GM18508 (cell line): ENCODE measurements around the gene EFS.

ENCODE experiments used
- ATAC-seq: cut with Tn5 transposase; IDR thresholded peaks from one replicate; pipeline ENCODE4 v1.9.1; 2021; ENCODE audit warnings: moderate number of reproducible peaks; ENCODE audit not compliant: insufficient read depth, unreplicated experiment

The EFS gene, protein sequence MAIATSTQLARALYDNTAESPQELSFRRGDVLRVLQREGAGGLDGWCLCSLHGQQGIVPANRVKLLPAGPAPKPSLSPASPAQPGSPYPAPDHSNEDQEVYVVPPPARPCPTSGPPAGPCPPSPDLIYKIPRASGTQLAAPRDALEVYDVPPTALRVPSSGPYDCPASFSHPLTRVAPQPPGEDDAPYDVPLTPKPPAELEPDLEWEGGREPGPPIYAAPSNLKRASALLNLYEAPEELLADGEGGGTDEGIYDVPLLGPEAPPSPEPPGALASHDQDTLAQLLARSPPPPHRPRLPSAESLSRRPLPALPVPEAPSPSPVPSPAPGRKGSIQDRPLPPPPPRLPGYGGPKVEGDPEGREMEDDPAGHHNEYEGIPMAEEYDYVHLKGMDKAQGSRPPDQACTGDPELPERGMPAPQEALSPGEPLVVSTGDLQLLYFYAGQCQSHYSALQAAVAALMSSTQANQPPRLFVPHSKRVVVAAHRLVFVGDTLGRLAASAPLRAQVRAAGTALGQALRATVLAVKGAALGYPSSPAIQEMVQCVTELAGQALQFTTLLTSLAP

DNA sequence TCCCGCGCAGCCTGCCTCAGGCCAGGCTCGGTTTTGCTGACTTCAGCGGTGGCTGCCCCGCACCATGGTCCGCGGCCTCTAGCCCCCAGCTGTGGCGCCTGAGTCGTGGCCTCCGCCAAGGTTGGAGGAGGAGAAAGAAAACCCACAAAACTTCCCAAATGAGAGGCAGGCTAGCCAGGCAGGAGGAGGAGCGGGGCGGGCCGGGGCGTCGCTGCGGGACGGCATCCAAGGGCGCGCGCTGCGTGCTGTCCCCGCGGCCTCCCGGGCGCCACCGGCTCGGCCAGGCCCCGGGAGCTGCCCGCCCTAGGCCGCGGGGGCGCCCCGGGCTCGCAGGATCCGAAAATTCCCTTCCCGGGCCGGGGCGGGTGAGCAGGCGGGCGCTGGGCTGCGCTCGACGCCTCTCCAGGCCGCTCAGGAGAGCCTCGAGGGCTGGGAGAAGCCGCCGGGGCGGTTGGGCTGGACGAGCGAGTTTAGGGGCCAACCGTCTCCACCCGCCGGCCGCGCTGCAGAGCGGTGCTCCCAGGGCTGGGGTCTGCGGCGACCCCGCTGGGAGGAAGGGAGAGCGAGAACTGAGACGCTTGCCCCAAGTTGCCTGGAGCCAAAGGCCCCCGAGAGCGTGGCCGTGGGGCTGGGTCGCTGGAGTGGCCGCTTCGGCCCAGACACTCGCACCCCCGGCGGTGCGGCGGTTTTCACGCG, at the start of gene EFS:
EFS (minus strand) TSS at position 137 of the 696 bp plus-strand sequence. CDS start 147 bp downstream, outside the sequence.
- ATAC-seq = no peak

DNA sequence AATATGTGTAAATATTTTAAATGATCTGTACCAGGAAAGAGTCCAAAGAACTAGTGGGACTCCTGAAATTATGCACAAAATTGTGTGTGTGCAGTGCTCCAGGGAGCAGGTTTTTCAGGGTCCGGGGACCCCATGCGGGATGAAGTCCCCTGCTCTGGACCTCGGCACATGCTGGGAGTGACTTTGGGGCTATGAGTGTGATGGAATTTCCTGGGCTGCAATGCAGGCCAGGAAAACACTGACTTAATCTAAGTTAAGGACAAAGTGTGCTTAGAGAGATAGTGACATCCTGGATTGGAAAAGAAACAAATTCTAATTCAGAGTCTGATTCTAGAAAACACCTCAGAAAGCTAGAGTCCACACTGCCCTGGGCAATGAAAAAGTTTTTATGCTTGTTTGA, 49.3 kb upstream of the EFS start:
- ATAC-seq = no peak

DNA sequence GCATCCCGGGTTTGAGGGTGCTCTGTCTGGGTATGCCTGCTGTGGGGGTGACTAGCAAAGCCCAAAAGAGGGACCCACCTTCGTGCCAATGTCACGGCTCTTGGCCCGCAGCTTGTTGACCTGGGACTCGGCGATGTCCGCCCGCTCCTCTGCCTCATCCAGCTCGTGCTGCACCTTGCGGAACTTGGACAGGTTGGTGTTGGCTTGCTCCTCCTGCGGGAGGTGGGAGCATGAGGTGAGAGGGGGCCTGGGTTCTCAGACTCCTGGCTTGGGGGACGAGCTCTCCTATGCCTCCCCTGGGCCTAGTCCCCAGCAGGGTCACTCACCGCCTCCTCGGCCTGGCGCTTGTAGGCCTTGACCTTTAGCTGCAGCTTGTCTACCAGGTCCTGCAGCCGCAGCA, 48.7 kb upstream of the EFS start:
- no peak for ATAC-seq

GRCh38 chr14:23411563-23412525, 46.9 kb upstream of the EFS start:
- ATAC-seq = no peak

- ATAC-seq = no peak
Measured at GRCh38 chr14:23409966-23410635, 45.1 kb upstream of the EFS start.

DNA sequence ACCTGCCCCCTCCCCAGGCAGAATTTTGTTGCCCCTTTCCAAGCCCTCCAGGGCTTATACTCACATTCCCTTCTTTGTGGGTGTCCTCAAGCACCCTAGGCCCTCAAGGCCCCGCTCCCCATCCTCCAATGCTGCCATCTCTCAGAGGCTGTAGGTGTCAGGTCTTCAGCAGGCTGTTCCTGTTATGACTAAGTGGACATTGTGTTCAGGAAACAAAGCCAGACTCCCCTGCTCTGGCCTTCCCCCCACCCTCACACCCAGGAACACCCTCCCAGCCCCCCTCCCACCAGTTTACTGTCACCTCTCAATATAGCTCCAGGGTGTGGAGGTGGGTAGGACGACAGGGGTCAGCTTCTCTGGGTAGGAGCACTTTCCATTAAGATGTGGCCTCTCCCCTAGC, 44.5 kb upstream of the EFS start:
- no peak for ATAC-seq

DNA sequence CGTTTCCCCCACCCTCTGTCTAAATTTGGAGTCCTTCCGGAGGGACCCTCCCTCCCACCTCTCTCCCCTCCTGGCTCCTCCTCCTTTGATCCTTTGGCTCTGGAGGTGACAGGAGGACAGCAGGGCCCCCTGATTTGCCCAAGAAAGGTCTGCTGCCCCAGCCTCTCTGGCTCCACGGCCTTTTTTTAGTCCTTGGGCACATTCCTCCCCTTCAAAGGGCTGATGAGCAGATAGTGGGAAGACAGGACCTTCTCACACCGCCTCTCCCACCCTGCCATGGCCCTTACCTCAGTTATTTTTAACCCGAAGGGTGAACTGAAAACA, 43.3 kb upstream of the EFS start:
- ATAC-seq = no peak

GRCh38 chr14:23407516-23408306, 42.7 kb upstream of the EFS start, which contains the start of gene MYH6:
Gene MYH6 (minus strand): TSS chr14:23408273. CDS start chr14:23407223, 1,050 bp downstream.
- ATAC-seq = no peak

GRCh38 chr14:23406725-23407355, 41.9 kb upstream of the EFS start:
- ATAC-seq = no peak

GRCh38 chr14:23406244-23406643, 41.3 kb upstream of the EFS start:
- no peak for ATAC-seq

DNA sequence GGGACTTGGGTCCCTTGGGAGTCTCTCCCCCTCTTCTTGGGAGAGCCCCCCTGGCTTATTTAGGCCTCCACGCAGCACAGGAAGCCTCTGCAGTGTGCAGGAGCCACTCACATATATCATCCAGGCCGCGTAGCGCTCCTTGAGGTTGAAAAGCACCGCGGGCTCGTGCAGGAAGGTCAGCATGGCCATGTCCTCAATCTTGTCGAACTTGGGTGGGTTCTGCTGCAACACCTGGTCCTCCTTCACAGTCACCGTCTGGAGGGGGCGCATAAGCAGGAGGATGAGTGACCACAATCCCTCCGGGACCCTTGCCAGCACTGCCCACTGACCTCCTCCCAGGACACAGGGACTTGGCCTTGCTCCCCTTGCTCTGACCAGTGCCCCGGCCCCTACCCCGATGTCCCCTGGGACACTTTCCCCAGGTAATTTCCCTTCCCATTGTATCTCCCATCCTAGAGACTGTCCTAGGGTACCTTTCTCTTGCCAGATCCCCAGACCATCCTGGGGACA, 40.6 kb upstream of the EFS start:
- no peak for ATAC-seq

DNA sequence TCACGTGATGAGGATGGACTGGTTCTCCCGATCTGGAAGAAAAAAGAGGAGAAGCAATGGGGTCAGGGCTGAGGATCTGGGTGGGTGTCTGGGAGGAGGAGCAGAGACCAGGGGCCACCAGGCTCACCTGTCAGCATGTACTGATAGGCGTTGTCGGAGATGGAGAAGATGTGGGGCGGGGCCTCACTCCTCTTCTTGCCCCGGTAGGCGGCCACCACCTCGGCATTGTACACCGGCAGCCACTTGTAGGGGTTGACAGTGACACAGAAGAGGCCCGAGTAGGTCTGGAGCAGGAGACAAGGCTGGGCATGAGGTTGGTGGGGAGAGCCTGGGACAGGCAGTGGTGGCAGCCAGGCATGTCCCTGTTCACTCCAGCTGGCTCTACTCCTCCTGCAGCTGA, 40.1 kb upstream of the EFS start:
- ATAC-seq = no peak

GRCh38 chr14:23404331-23404900, 39.4 kb upstream of the EFS start:
- no peak for ATAC-seq

DNA sequence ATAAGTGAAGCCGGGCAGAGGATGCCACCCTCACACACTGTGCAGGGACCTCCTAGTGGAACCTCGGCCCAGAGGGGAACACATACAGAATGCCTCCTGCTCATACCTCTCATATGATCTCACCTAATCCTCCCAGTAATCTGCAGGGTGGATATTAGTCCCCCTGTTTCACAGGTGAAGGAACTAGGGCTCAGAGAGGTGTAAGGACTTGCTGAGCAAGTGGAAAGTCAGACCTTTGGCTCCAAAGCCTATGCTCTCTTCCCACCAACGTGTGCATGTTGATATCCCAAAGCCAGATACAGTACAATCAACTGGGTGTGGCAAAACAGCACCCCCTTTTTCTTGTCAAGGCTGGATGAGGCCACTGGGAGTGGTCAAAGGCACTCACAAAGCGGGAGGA, 38.9 kb upstream of the EFS start:
- no peak for ATAC-seq

DNA sequence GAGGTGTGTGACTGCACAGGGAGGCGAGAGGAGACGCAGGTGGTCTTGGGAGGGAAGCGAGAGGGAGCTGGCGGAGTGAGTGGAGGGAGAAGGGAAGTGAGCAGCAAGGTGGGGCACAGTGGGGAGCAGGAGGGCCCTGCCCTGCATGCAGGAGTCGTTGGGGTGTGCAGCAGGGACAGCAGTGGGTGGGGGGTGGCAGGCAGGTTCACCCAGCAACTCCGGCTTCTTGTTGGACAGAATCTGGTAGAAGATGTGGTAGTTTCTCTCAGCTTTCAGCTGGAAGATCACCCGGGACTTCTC, 38.1 kb upstream of the EFS start:
- no peak for ATAC-seq

DNA sequence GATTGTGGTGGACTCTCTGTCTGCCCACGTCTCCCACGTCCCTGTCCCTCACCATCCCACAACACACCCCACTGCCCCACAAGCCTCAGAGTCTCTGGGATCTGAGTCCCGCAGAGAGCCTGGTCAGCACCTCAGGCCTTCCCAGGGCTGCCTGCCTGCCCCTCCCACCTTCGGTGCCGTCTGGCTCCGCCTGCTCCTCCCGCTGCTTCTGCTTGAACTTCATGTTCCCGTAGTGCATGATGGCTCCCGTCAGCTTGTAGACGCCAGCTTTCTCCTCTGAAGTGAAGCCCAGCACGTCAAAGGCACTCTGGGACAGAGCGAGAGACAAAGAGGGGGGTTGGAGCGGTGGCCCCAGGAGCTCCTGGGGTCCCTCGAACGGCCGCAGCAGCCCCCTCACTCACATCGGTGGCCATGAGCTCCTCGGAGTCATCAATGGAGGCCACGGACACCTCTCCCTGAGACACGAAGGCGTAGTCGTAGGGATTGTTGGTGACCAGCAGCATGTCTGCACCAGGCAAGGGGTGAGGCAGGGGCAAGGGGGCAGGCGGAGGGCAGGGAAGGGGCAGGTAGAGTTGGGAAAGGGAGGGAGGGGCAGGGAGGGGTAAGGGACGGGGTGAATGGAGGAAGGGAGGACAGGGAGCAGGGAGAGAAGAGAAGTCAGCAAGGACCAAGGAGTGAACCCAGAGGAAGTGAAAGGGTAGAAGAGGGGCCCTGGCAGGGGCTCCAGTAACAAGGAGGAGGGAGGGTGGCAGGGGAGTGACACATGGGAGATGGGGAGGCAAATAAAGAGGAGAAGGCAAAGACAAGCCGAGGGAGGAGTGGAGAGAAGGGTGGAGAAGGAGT, 37.5 kb upstream of the EFS start:
- ATAC-seq = no peak

DNA sequence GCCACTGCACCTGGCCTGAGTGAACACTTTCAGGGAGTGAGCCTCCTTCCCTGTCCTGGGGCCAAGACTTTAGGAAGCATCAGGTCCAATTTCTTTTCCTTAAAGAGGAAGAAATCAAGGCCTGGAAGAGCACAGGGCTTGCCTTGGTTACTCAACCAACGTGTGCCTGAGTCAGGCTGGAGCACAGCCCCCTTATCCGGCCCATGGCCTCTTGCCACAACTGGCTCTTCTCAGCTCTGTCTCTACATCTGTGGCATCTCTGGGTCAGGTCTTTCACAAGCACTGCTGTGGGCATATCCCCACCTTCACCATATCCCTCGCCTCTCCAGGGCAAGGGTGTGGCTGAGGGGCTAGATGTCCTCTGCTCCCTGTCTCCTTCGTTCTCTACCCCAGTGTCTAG, 36.3 kb upstream of the EFS start:
- no peak for ATAC-seq
